Mucosa of descending colon (tissue), 3 donors: Measurements from ENCODE around the gene TRMT13. TPM values are rescaled to one million over a fixed set of nuclear protein-coding genes. Genes with fewer than 3 reads are reported as not detected.

Source experiments
- ATAC-seq: fragments of 200-7000 bp; cut with Tn5 transposase; one replicate; pipeline ENCODE4 v1.9.1; 2020; ENCODE audit warnings: mild to moderate bottlenecking, moderate library complexity
- DNase-seq, 3 donors: peaks; one replicate each; pipeline ENCODE4 v3.0.0-alpha.2; 2020
- H3K36me3 ChIP-seq: fragments of 200-600 bp; one replicate; pipeline ENCODE4 v1.8.0; 2021; ENCODE audit warnings: low read depth, mild to moderate bottlenecking
- H3K4me1 ChIP-seq: fragments of 200-600 bp; one replicate; pipeline ENCODE4 v1.8.0; 2021; ENCODE audit warnings: low read depth, mild to moderate bottlenecking
- H3K4me3 ChIP-seq: fragments of 200-600 bp; one replicate; pipeline ENCODE4 v1.8.0; 2021; ENCODE audit warnings: mild to moderate bottlenecking
- H3K9me3 ChIP-seq: fragments of 200-600 bp; one replicate; pipeline ENCODE4 v1.8.0; 2021; ENCODE audit warnings: mild to moderate bottlenecking
- intact Hi-C, 2 donors: fragments of 100-400 bp; cut with DNase I in 1 of 2; cut with micrococcal nuclease in 1 of 2; formaldehyde crosslinking; loops; one replicate each; pipeline versions ENCODE4 v1.11.0 to v1.11.1; 2022; cut with DNase I, micrococcal nuclease
- total RNA-seq, 3 donors: library from RNA; stranded (reverse); fragmentation: NEBNext Ultra II Directional in 2 of 3; extraction: Animal tissue kit (Norgen Biotek cat#: 25700) in 2 of 3; gene quantifications; one replicate each; pipeline versions ENCODE4 v1.2.1 to v1.2.4, GENCODE V29; 2021 to 2023
- TF ChIP-seq, protein P1 (sequence below): fragments of 200-600 bp; IDR thresholded peaks from one replicate; pipeline ENCODE4 v1.8.0; 2022; ENCODE audit warnings: antibody characterized with exemption, mild to moderate bottlenecking
- donor health status: DM: no; HTN: no; CAD: no; lungs with moderate emphysema.
- donor health status: DM: no; HTN: no; CAD: no.
- donor health status: DM: no; HTN: yes; CAD: no.

The TRMT13 gene
- total RNA-seq, 3 donors from 2014 or later = 10.9 to 19.4 (median 14.4) TPM

DNA sequence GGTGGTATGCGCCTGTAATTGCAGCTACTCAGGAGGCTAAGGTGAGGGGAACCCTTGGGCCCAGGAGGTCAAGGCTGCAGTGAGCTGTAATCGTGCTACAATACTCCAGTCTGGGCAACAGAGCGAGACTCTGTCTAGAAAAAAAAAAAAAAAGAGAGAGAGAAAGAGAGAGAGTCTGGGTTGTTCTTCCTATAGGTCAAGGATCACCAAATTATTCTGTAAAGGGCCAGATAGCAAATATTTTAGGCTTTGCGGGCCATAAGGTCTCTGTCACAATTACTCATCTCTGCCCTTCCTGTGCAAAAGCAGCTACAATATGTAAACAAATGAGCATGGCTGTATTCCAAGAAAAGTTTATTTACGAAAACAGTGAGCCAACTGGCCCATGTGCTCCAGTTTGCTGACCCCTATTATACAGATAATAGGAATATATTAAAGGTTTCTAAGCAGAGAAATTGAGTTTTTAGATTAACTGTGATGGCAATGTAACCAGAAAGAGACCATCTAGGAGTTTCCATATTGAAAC is 2.3 kb upstream of the TRMT13 start:
- TF ChIP-seq, protein P1, sequence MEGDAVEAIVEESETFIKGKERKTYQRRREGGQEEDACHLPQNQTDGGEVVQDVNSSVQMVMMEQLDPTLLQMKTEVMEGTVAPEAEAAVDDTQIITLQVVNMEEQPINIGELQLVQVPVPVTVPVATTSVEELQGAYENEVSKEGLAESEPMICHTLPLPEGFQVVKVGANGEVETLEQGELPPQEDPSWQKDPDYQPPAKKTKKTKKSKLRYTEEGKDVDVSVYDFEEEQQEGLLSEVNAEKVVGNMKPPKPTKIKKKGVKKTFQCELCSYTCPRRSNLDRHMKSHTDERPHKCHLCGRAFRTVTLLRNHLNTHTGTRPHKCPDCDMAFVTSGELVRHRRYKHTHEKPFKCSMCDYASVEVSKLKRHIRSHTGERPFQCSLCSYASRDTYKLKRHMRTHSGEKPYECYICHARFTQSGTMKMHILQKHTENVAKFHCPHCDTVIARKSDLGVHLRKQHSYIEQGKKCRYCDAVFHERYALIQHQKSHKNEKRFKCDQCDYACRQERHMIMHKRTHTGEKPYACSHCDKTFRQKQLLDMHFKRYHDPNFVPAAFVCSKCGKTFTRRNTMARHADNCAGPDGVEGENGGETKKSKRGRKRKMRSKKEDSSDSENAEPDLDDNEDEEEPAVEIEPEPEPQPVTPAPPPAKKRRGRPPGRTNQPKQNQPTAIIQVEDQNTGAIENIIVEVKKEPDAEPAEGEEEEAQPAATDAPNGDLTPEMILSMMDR = no peak
- ATAC-seq (no peak), DNase-seq (no peak)
- Histone ChIP-seq H3K4me3 (no peak overlapping the region), H3K9me3 (no peaks in the 10 kb centered on the region), H3K4me1 (peaks cover 19% of the 10 kb centered on the region), H3K36me3 (no peaks in the 10 kb centered on the region)
- intact Hi-C loops = no loop called here

DNA sequence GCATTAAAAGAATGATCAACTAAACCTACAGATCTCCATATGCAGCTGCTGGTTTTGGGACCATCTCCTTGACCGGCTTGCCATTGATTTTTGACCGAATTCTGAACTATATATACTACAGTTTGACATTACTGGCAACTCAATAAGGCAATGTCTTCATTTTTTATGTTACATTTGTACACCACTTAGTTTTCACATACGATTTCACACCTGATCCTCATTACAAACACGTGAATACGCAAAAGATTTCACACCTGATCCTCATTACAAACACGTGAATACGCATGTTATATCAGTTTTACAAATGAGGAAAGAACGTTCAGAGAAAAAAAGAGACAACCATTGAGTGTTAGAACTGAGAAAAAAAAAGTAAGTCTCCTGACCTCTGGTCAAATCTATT is 1.3 kb upstream of the TRMT13 start:
- H3K4me1 ChIP-seq = peaks cover 19% of the 10 kb centered on the region
- DNase-seq = no peak
- H3K9me3 ChIP-seq = no peaks in the 10 kb centered on the region
- H3K36me3 ChIP-seq = no peaks in the 10 kb centered on the region
- ATAC-seq = no peak
- intact Hi-C loops = no loop called here
- no peak overlapping the region for H3K4me3 ChIP-seq
- TF ChIP-seq, protein P1 = no peak

DNA sequence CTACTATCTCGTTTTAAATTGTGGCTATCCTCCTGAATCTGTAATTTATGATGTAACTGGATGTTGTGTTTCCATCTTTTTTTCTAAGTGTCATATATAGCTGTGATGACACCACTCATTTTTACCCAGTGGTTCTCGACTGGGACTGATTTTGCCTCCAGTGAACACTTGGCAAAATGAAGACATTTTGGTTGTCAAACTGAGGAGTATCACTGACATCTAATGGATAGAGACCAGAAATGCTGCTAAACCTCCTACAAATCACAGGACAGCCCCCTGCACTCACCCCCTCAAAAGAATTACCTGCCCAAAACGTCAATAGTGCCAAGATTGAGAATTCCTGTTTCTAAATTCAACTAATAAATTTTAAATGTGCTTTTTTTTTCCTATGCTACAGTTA is 1.9 kb downstream of the TRMT13 start:
- H3K9me3 ChIP-seq = no peaks in the 10 kb centered on the region
- DNase-seq (no peak), ATAC-seq (no peak)
- H3K36me3 ChIP-seq = peaks cover 4% of the 10 kb centered on the region
- peaks cover 19% of the 10 kb centered on the region for H3K4me1 ChIP-seq
- intact Hi-C loops = no loop called here
- H3K4me3 ChIP-seq = no peak overlapping the region
- TF ChIP-seq, protein P1 = no peak

DNA sequence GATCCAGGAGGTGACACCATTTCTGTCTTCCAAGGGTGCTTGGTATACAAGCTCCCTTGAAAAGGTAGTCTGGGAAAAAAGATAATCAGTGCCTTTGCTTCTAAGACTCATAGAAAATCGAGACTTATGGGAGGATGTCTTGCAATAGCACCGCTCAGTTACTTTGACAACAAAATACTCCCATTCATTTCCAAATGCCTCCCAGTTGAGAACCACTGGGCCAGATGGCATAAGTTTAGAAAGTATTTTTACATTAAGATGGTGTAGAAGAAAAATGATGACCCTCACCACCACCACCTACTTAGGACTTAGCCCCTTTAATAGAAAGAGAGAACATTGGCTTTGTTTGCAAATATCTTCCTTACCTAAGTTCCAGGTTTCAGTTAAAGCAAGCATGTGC is 4.6 kb downstream of the TRMT13 start:
- intact Hi-C loops = no loop called here
- Histone ChIP-seq H3K4me1 (peaks cover 11% of the 10 kb centered on the region), H3K9me3 (no peaks in the 10 kb centered on the region), H3K4me3 (no peak overlapping the region), H3K36me3 (peaks cover 8% of the 10 kb centered on the region)
- TF ChIP-seq, protein P1 = no peak
- DNase-seq (no peak), ATAC-seq (no peak)

DNA sequence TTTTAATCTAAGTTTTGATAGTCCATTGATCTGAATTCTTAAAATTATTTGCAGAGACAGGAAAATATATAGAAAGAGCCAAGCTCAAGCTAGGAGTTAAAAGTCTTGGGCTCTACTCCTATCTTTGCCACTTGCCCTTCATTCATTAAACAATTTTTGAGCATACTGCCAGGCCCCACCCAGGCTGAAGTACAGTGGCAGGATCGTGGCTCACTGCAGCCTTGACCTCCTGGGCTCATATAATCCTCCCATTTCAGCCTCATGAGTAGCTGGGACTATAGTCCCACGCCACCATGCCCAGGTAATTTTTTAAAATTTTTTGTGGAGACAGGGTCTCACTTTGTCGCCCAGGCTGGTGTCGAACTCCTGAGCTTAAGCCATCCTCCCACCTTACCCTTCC is 8.2 kb downstream of the TRMT13 start:
- H3K36me3 ChIP-seq = peaks cover 20% of the 10 kb centered on the region
- TF ChIP-seq, protein P1 = no peak
- ATAC-seq (no peak), DNase-seq (no peak)
- intact Hi-C loops = no loop called here
- H3K4me1 ChIP-seq = no peaks in the 10 kb centered on the region
- H3K9me3 ChIP-seq = no peaks in the 10 kb centered on the region
- H3K4me3 ChIP-seq = no peak overlapping the region

DNA sequence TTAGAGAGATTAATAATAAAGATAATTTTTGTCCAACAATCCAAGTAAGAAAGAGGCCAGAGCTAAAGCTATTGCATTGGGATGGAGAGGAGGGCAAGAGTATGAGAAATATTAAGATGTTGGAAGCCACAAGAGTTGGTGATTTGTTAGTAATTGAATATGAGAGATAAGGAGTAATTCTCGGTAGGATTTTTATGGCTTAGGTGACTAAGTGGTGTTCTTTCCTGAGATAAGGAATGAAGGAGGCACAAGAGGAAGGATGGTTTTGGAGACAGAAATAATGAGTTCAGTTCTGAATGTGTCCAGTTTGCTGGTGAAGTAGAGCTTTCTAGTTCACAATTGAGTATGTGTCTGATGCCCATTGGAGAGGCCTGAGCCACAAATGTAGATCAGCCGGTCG is 9.4 kb downstream of the TRMT13 start:
- DNase-seq (no peak), ATAC-seq (no peak)
- Histone ChIP-seq H3K9me3 (no peaks in the 10 kb centered on the region), H3K36me3 (peaks cover 20% of the 10 kb centered on the region), H3K4me3 (no peak overlapping the region), H3K4me1 (no peaks in the 10 kb centered on the region)
- intact Hi-C loops = no loop called here
- TF ChIP-seq, protein P1 = no peak
